H1 (cell line): ENCODE data around the gene ACBD6. TPM values are rescaled to one million over a fixed set of nuclear protein-coding genes. Genes with fewer than 3 reads are reported as not detected.
A peak's percentile ranks its signal among the peaks of the same experiment; 100 is the strongest.

Experiments
- CTCF ChIA-PET: fragments of 300-600 bp; sonication (Branson Sonifier 250); formaldehyde crosslinking; loops from one replicate; lab custom pipeline; 2021; ENCODE audit not compliant: partially characterized antibody; lab: Charles Lee
- POLR2A ChIA-PET: fragments of 300-600 bp; sonication (Branson Sonifier 250); formaldehyde crosslinking; loops from one replicate; lab custom pipeline; 2021; ENCODE audit warnings: inconsistent platforms; ENCODE audit not compliant: partially characterized antibody; lab: Charles Lee
- DNase-seq, 2 experiments: peaks; one replicate each; pipeline versions ENCODE4 v3.0.0 to v3.0.0-alpha.2; 2010 to 2022; ENCODE audit warnings: low spot score in 2 of 2, low read depth in 1 of 2, mixed read lengths in 1 of 2
- FAIRE-seq: peaks from 2 replicates; lab custom pipeline; 2011; peaks lifted over from hg19 to GRCh38; lab: Jason Lieb, UNC
- H2AFZ ChIP-seq: 2 replicates; pipeline ENCODE4 v1.8.1; 2012; ENCODE audit warnings: low read length, inconsistent platforms
- H2AK5ac ChIP-seq: 2 replicates; pipeline ENCODE4 v1.6.1; 2013; ENCODE audit warnings: low read depth, low read length
- H2BK120ac ChIP-seq: replicated peaks from 2 replicates; pipeline ENCODE3; 2013; ENCODE audit warnings: low read depth, low read length, inconsistent platforms
- H2BK12ac ChIP-seq: 2 replicates; pipeline ENCODE4 v1.6.1; 2013; ENCODE audit warnings: low read depth, low read length
- H2BK15ac ChIP-seq: 2 replicates; pipeline ENCODE4 v1.6.1; 2013; ENCODE audit warnings: low read length
- H2BK20ac ChIP-seq: 2 replicates; pipeline ENCODE4 v1.6.1; 2013; ENCODE audit warnings: low read length
- H2BK5ac ChIP-seq: 2 replicates; pipeline ENCODE4 v1.6.1; 2013; ENCODE audit warnings: low read depth, low read length
- H3K14ac ChIP-seq: 2 replicates; pipeline ENCODE4 v1.6.1; 2013; ENCODE audit warnings: inconsistent platforms; ENCODE audit not compliant: insufficient read length
- H3K18ac ChIP-seq: 2 replicates; pipeline ENCODE4 v1.6.1; 2013; ENCODE audit warnings: low read length; ENCODE audit errors: extremely low read depth
- H3K23ac ChIP-seq: 2 replicates; pipeline ENCODE4 v1.6.1; 2013; ENCODE audit warnings: inconsistent platforms; ENCODE audit not compliant: insufficient read length
- H3K23me2 ChIP-seq: 2 replicates; pipeline ENCODE4 v1.6.1; 2013; ENCODE audit warnings: low read depth, low read length
- H3K27ac ChIP-seq: 2 replicates; pipeline ENCODE4 v1.6.1; 2011; ENCODE audit warnings: low read depth, low read length, inconsistent platforms
- H3K27me3 ChIP-seq, 4 experiments: replicated peaks in 1 of 4; 1 replicate in 1 of 4; 2 replicates in 3 of 4; pipeline versions ENCODE4 v1.6.1 to v1.8.1; 2011 to 2013; ENCODE audit warnings: low read length in 3 of 4, mild to moderate bottlenecking in 3 of 4, inconsistent platforms in 2 of 4, mixed read lengths in 2 of 4, moderate library complexity in 1 of 4; ENCODE audit not compliant: control insufficient read depth in 3 of 4, insufficient read depth in 3 of 4; ENCODE audit errors: extremely low read depth in 1 of 4
- H3K36me3 ChIP-seq, 4 experiments: 2 replicates each; pipeline versions ENCODE4 v1.6.1 to v1.8.1; 2011 to 2013; ENCODE audit warnings: mild to moderate bottlenecking in 4 of 4, low read length in 3 of 4, moderate library complexity in 2 of 4, control low read depth in 1 of 4, inconsistent platforms in 1 of 4; ENCODE audit not compliant: insufficient read depth in 4 of 4, control insufficient read depth in 2 of 4
- H3K4ac ChIP-seq: replicated peaks from 2 replicates; pipeline ENCODE3; 2013; ENCODE audit warnings: low read length, low read depth, mixed read lengths, inconsistent platforms; ENCODE audit not compliant: insufficient read length
- H3K4me1 ChIP-seq, 4 experiments: replicated peaks in 1 of 4; 1 replicate in 1 of 4; 2 replicates in 3 of 4; pipeline versions ENCODE4 v1.6.1 to v1.8.1; 2011 to 2013; ENCODE audit warnings: low read length in 3 of 4, inconsistent platforms in 2 of 4, mixed read lengths in 1 of 4; ENCODE audit not compliant: insufficient read depth in 4 of 4, control insufficient read depth in 3 of 4
- H3K4me2 ChIP-seq, 2 experiments: 2 replicates each; pipeline versions ENCODE4 v1.6.1 to v1.8.1; 2011 to 2013; ENCODE audit warnings: low read depth in 2 of 2, low read length in 2 of 2, control low read depth in 1 of 2, inconsistent platforms in 1 of 2, mild to moderate bottlenecking in 1 of 2; ENCODE audit not compliant: insufficient read depth in 1 of 2
- H3K4me3 ChIP-seq, 4 experiments: fragments of 200-600, 300-600 bp in 1 of 4; sonication (generic), shearing (Covaris generic), sonication (Bioruptor Twin) in 1 of 4; 2 replicates each; pipeline versions ENCODE4 v1.5.1 to v1.8.1; 2011 to 2016; ENCODE audit warnings: low read length in 4 of 4, low read depth in 3 of 4, control low read depth in 2 of 4, inconsistent platforms in 2 of 4, mild to moderate bottlenecking in 2 of 4, mixed read lengths in 1 of 4, moderate library complexity in 1 of 4; ENCODE audit not compliant: insufficient read depth in 2 of 4; ENCODE audit errors: extremely low read depth in 1 of 4
- H3K56ac ChIP-seq: replicated peaks from 2 replicates; pipeline ENCODE3; 2013; ENCODE audit warnings: low read depth, mild to moderate bottlenecking, mixed read lengths, low read length, inconsistent platforms; ENCODE audit not compliant: insufficient read length
- H3K79me1 ChIP-seq: 2 replicates; pipeline ENCODE4 v1.6.1; 2013; ENCODE audit warnings: low read depth, low read length, control low read depth
- H3K79me2 ChIP-seq, 2 experiments: 2 replicates each; pipeline versions ENCODE4 v1.6.1 to v1.8.1; 2012 to 2013; ENCODE audit warnings: low read length in 2 of 2, mild to moderate bottlenecking in 2 of 2, inconsistent platforms in 1 of 2; ENCODE audit not compliant: insufficient read depth in 2 of 2, control insufficient read depth in 1 of 2
- H3K9ac ChIP-seq, 4 experiments: replicated peaks in 1 of 4; 1 replicate in 1 of 4; 2 replicates in 3 of 4; pipeline versions ENCODE4 v1.6.1 to v1.8.1; 2011 to 2013; ENCODE audit warnings: low read depth in 3 of 4, low read length in 3 of 4, control low read depth in 2 of 4, mild to moderate bottlenecking in 2 of 4, moderate library complexity in 2 of 4, inconsistent platforms in 1 of 4; ENCODE audit errors: extremely low read depth in 1 of 4
- H3K9me3 ChIP-seq, 2 experiments: 2 replicates each; pipeline versions ENCODE4 v1.6.1 to v1.8.1; 2012 to 2013; ENCODE audit warnings: mild to moderate bottlenecking in 2 of 2, moderate library complexity in 2 of 2, control low read depth in 1 of 2, inconsistent platforms in 1 of 2, low read depth in 1 of 2, low read length in 1 of 2, mixed read lengths in 1 of 2; ENCODE audit not compliant: insufficient read depth in 2 of 2
- H4K20me1 ChIP-seq, 2 experiments: replicated peaks in 1 of 2; 2 replicates each; pipeline versions ENCODE3 to v1.8.1; 2011 to 2013; ENCODE audit warnings: inconsistent platforms in 2 of 2, low read length in 2 of 2, mild to moderate bottlenecking in 1 of 2; ENCODE audit not compliant: insufficient read depth in 2 of 2, control insufficient read depth in 1 of 2
- H4K5ac ChIP-seq: 2 replicates; pipeline ENCODE4 v1.6.1; 2013; ENCODE audit warnings: low read length, low read depth, mixed read lengths, inconsistent platforms; ENCODE audit not compliant: insufficient read length
- H4K8ac ChIP-seq: 2 replicates; pipeline ENCODE4 v1.8.0; 2013; ENCODE audit warnings: mild to moderate bottlenecking, moderate library complexity, low read length, inconsistent platforms; ENCODE audit not compliant: insufficient read depth; ENCODE audit errors: extremely low read depth
- H4K91ac ChIP-seq: replicated peaks from 2 replicates; pipeline ENCODE3; 2013; ENCODE audit warnings: low read length, mixed read lengths, inconsistent platforms; ENCODE audit not compliant: insufficient read length
- BCL11A ChIP-seq, 2 experiments: IDR thresholded peaks; one replicate each; pipeline ENCODE4 v1.6.1; 2011; ENCODE audit warnings: low read depth in 2 of 2, low read length in 2 of 2, mild to moderate bottlenecking in 2 of 2
- MAFK ChIP-seq: IDR thresholded peaks from 2 replicates; pipeline ENCODE4 v1.6.1; 2012; ENCODE audit warnings: low read depth, mild to moderate bottlenecking, improper control_type of control experiment, low read length
- POLR2A ChIP-seq, 2 experiments: IDR thresholded peaks; 1 replicate in 1 of 2; 2 replicates in 1 of 2; pipeline ENCODE4 v1.6.1; 2011; ENCODE audit warnings: low read depth in 2 of 2, low read length in 2 of 2, mild to moderate bottlenecking in 2 of 2; ENCODE audit errors: control extremely low read depth in 1 of 2
- RBBP5 ChIP-seq: IDR thresholded peaks from 2 replicates; pipeline ENCODE4 v1.7.1; 2012; ENCODE audit warnings: low read depth, mild to moderate bottlenecking, inconsistent platforms, low read length, moderate library complexity, borderline replicate concordance
- TBP ChIP-seq: IDR thresholded peaks from 2 replicates; pipeline ENCODE4 v1.6.1; 2011; ENCODE audit warnings: low read depth, low read length, improper control_type of control experiment
- WGBS, 2 experiments: shearing (Covaris generic) in 1 of 2; methylation state at CpG; one replicate each; pipeline versions ENCODE4 v1.1.6 to v1.1.7; 2013 to 2015; ENCODE audit warnings: low lambda C conversion rate in 2 of 2, mixed read lengths in 2 of 2, inconsistent platforms in 1 of 2, low coverage in 1 of 2, missing lambda C conversion rate in 1 of 2; ENCODE audit not compliant: insufficient replicate concordance in 2 of 2, insufficient coverage in 1 of 2, insufficient read length in 1 of 2; ENCODE audit errors: extremely low coverage in 1 of 2, missing lambda C conversion rate in 1 of 2; 5-methylcytosine and 5-hydroxymethylcytosine counted together
- polyA plus RNA-seq, 7 experiments: library from polyadenylated mRNA; depleted of rRNA in 3 of 7; stranded (reverse) in 5 of 7; unstranded in 2 of 7; fragments of >200 nt in 5 of 7; fragments of 200-250 nt in 2 of 7; gene quantifications; 1 replicate in 5 of 7; 2 replicates in 1 of 7; 4 replicates in 1 of 7; pipeline versions ENCODE4 v1.2.1 to v1.2.3, GENCODE V29; 2011 to 2013; ENCODE audit warnings: missing spikeins in 2 of 7, mixed read lengths in 2 of 7
- total RNA-seq: library from RNA; stranded (reverse); fragmentation: NEBNext Ultra II Directional; extraction: Animal tissue kit (Norgen Biotek cat#: 25700); gene quantifications from 2 replicates; pipeline ENCODE4 v1.2.1, GENCODE V29; 2021

The ACBD6 gene
- total and polyA plus RNA-seq, 2 of the 8 experiments (the other 6 are each of a cell fraction or from before 2014, with no cell fraction given): 52.0 to 67.7 TPM

DNA sequence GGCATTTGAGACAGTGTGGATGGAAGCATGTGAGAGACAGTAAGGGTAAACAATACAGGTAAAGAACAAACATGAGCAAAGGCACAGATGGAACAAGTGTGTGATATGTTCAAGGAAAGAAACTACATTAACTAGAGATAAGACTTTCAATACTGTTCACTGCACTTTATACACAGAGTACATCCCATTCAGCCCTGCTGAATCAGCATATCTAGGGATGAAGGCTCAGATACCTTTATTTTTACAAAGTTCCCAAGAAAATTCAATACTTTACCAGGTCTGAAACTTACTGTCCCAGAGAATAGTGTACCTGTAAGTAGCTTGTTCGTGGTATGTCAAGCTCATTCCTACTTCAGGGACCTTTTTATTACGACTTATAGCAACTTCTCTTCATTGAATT lies 149.8 kb downstream of the ACBD6 start:
- H2AK5ac ChIP-seq: no peak overlapping the region
- no peak overlapping the region for H3K56ac ChIP-seq
- no peak overlapping the region for H2AFZ ChIP-seq
- no peak overlapping the region for H3K14ac ChIP-seq
- CTCF ChIA-PET: interaction anchor here (1.1 to 3.9 kb wide), 2 partner anchors 13 to 99 kb away, joined by 3 to 19 read pairs; no protein-coding TSS in a partner anchor
- H2BK12ac ChIP-seq: no peak overlapping the region
- no peak overlapping the region for H4K5ac ChIP-seq
- WGBS, 2 experiments: 98% methylated on average over 2 of the region's 2 CpGs; no CpG with 5 or more reads in 1 of the 2 experiments
- H3K4ac ChIP-seq: no peak overlapping the region
- H3K27ac ChIP-seq: no peak overlapping the region
- FAIRE-seq (no peak), DNase-seq (no peak)
- H3K79me1 ChIP-seq: no peaks in the 10 kb centered on the region; the same call in 1 of the 2 replicates
- H4K8ac ChIP-seq: no peak overlapping the region
- H3K23me2 ChIP-seq: no peaks in the 10 kb centered on the region; the same call in 1 of the 2 replicates
- H3K9ac ChIP-seq: no peak overlapping the region
- no peak overlapping the region for H2BK20ac ChIP-seq
- no peak overlapping the region for H2BK15ac ChIP-seq
- no peaks in the 10 kb centered on the region for H3K36me3 ChIP-seq
- no peak overlapping the region for H3K4me2 ChIP-seq
- H3K4me1 ChIP-seq: peaks cover 0 to 5% (median 2%) of the 10 kb centered on the region in 4 experiments; a peak in 2 of 7 replicates
- H3K27me3 ChIP-seq: no peaks in the 10 kb centered on the region
- no peak for TF ChIP-seq RBBP5
- no peak for TF ChIP-seq POLR2A (IDR thresholded peaks at IDR 0.05; ENCODE audit: control extremely low read depth in 1 of 2, low read depth in 2 of 2, low read length in 2 of 2)
- TF ChIP-seq BCL11A (IDR thresholded peaks at IDR 0.05; ENCODE audit: low read depth in 2 of 2, low read length in 2 of 2): no peak
- TF ChIP-seq MAFK: peak; percentile 45
- TF ChIP-seq TBP: no peak
- no peak overlapping the region for H2BK120ac ChIP-seq
- POLR2A ChIA-PET: no interaction called here
- H3K9me3 ChIP-seq: no peaks in the 10 kb centered on the region
- H3K23ac ChIP-seq: no peak overlapping the region
- no peak overlapping the region for H2BK5ac ChIP-seq
- H4K91ac ChIP-seq: no peak overlapping the region
- H3K4me3 ChIP-seq: no peak overlapping the region
- no peaks in the 10 kb centered on the region for H4K20me1 ChIP-seq
- H3K79me2 ChIP-seq: no peaks in the 10 kb centered on the region; a peak in 1 of 4 replicates
- H3K18ac ChIP-seq: no peak overlapping the region
